ENCODE measurements around the gene TCEA3. TPM values are rescaled to one million over a fixed set of nuclear protein-coding genes. Genes with fewer than 3 reads are reported as not detected.

Gene TCEA3
- total and polyA plus RNA-seq, 10 of the 15 experiments (the other 5 are each of a cell fraction or from before 2014, with no cell fraction given) = 0.06 to 0.23 (median 0.08) TPM; not detected in 7

GRCh38 chr1:23461050-23461449 lies 36.5 kb upstream of the TCEA3 start:
- POLR2A ChIA-PET = no interaction called here
- H3K9me3 ChIP-seq (replicated peaks; ENCODE audit: control insufficient read depth, insufficient read depth, low read length) = no peaks in the 10 kb centered on the region
- H3K9ac ChIP-seq (ENCODE audit: control insufficient read depth, insufficient read depth, low read length) = no peak overlapping the region
- H3K36me3 ChIP-seq (ENCODE audit: control insufficient read depth in 2 of 2, insufficient read depth in 2 of 2, low read length in 1 of 2) = no peaks in the 10 kb centered on the region
- H3K79me2 ChIP-seq (ENCODE audit: control insufficient read depth, insufficient read depth, low read length) = no peaks in the 10 kb centered on the region
- no peaks in the 10 kb centered on the region for H3K4me1 ChIP-seq (ENCODE audit: control insufficient read depth, insufficient read depth, low read length)
- intact Hi-C loops (cut with micrococcal nuclease; ENCODE audit: unreplicated experiment) = no loop called here
- no peak for FAIRE-seq
- H3K4me3 ChIP-seq = no peak overlapping the region
- RAD21 ChIA-PET (ENCODE audit: unreplicated experiment) = no interaction called here
- H3K27ac ChIP-seq (ENCODE audit: control insufficient read depth, insufficient read depth) = no peak overlapping the region
- no TSS peak for BruUV-seq (replicated peaks)
- no peak for ATAC-seq
- in situ Hi-C loops (cut with MboI) = no loop called here
- no peak for TF ChIP-seq NR2C1 (IDR thresholded peaks at IDR 0.05)
- no peak for TF ChIP-seq GATAD2B (conservative IDR thresholded peaks at IDR 0.05; ENCODE audit: low read depth)
- TF ChIP-seq CHD1 (IDR thresholded peaks at IDR 0.05; ENCODE audit: low read depth, low read length) = no peak
- TF ChIP-seq MXI1 (IDR thresholded peaks at IDR 0.05; ENCODE audit: low read depth, low read length) = no peak
- TF ChIP-seq FOS (IDR thresholded peaks at IDR 0.05; ENCODE audit: borderline replicate concordance, extremely low read depth, insufficient read length) = no peak
- no peak for TF ChIP-seq ELK1 (IDR thresholded peaks at IDR 0.05; ENCODE audit: low read depth, low read length)
- TF ChIP-seq BCL3 (IDR thresholded peaks at IDR 0.05; ENCODE audit: borderline replicate concordance, insufficient read depth, low read depth, low read length, poor library complexity, severe bottlenecking) = no peak
- no peak for TF ChIP-seq CBFB (IDR thresholded peaks at IDR 0.05; ENCODE audit: low read depth)
- TF ChIP-seq EGR1 (IDR thresholded peaks at IDR 0.05; ENCODE audit: borderline replicate concordance in 1 of 2, low read depth in 2 of 2, low read length in 2 of 2) = no peak
- TF ChIP-seq NFXL1 (IDR thresholded peaks at IDR 0.05; ENCODE audit: borderline replicate concordance) = no peak
- TF ChIP-seq POU2F2 (IDR thresholded peaks at IDR 0.05; ENCODE audit: borderline replicate concordance, low read depth, low read length) = no peak
- TF ChIP-seq MEF2B (IDR thresholded peaks at IDR 0.05; ENCODE audit: partially characterized antibody, poor library complexity, severe bottlenecking) = no peak
- no peak for TF ChIP-seq ZBED1 (IDR thresholded peaks at IDR 0.05; ENCODE audit: borderline replicate concordance)
- no peak overlapping the region for H2AFZ ChIP-seq (ENCODE audit: control insufficient read depth, low read depth, low read length)
- H3K4me2 ChIP-seq (ENCODE audit: control insufficient read depth, insufficient read depth) = no peak overlapping the region
- H3K27me3 ChIP-seq (replicated peaks in 1 of 2; ENCODE audit: control insufficient read depth in 2 of 2, insufficient read depth in 2 of 2, low read length in 1 of 2) = no peaks in the 10 kb centered on the region; a peak in 1 of 4 replicates
- 20% methylated on average over 3 of the region's 3 CpGs for WGBS (ENCODE audit: insufficient coverage, insufficient replicate concordance, low lambda C conversion rate, missing lambda C conversion rate)
- SMC1A ChIA-PET (ENCODE audit: uncharacterized antibody, unreplicated experiment) = no interaction called here
- DNase-seq (ENCODE audit: low read depth, low spot score) = no peak
- CTCF ChIA-PET = interaction anchor here (0.6 kb wide), 1 partner anchor 200 kb away, joined by 4 read pairs; no protein-coding TSS in a partner anchor
- no peaks in the 10 kb centered on the region for H4K20me1 ChIP-seq (ENCODE audit: control insufficient read depth, insufficient read depth)
